ENCODE results near the gene NANOS3.

NANOS3 gene

GRCh38 chr19:13859361-13859880, 17.5 kb upstream of the NANOS3 start:
- no peaks in the 10 kb centered on the region for H3K9me3 ChIP-seq (ENCODE audit: control insufficient read depth, insufficient read depth, low read length)
- H3K9ac ChIP-seq (ENCODE audit: low read depth, low read length): no peak overlapping the region
- peaks cover 7% of the 10 kb centered on the region for H3K4me1 ChIP-seq (ENCODE audit: control insufficient read depth, insufficient read depth, low read length)
- H3K27me3 ChIP-seq (ENCODE audit: control insufficient read depth, insufficient read depth, low read length): peaks cover 14% of the 10 kb centered on the region
- no peak overlapping the region for H3K27ac ChIP-seq (ENCODE audit: low read depth, low read length)
- no peak overlapping the region for H3K4me3 ChIP-seq (ENCODE audit: low read depth, low read length)
- no peaks in the 10 kb centered on the region for H3K36me3 ChIP-seq (ENCODE audit: control insufficient read depth, insufficient read depth, low read length)

GRCh38 chr19:13860679-13861391, 16.1 kb upstream of the NANOS3 start:
- peaks cover 23% of the 10 kb centered on the region for H3K27me3 ChIP-seq (ENCODE audit: control insufficient read depth, insufficient read depth, low read length)
- H3K9me3 ChIP-seq (ENCODE audit: control insufficient read depth, insufficient read depth, low read length): no peaks in the 10 kb centered on the region
- no peaks in the 10 kb centered on the region for H3K36me3 ChIP-seq (ENCODE audit: control insufficient read depth, insufficient read depth, low read length)
- peaks cover 7% of the 10 kb centered on the region for H3K4me1 ChIP-seq (ENCODE audit: control insufficient read depth, insufficient read depth, low read length)
- H3K4me3 ChIP-seq (ENCODE audit: low read depth, low read length): no peak overlapping the region
- no peak overlapping the region for H3K27ac ChIP-seq (ENCODE audit: low read depth, low read length)
- no peak overlapping the region for H3K9ac ChIP-seq (ENCODE audit: low read depth, low read length)

- peaks cover 29% of the 10 kb centered on the region for H3K27me3 ChIP-seq (ENCODE audit: control insufficient read depth, insufficient read depth, low read length)
- no peak overlapping the region for H3K27ac ChIP-seq (ENCODE audit: low read depth, low read length)
- H3K9ac ChIP-seq (ENCODE audit: low read depth, low read length): 0 out of 2 replicates have a peak overlapping the region, but pooled peaks have one; percentile 4
- H3K9me3 ChIP-seq (ENCODE audit: control insufficient read depth, insufficient read depth, low read length): no peaks in the 10 kb centered on the region
- no peak overlapping the region for H3K4me3 ChIP-seq (ENCODE audit: low read depth, low read length)
- H3K36me3 ChIP-seq (ENCODE audit: control insufficient read depth, insufficient read depth, low read length): no peaks in the 10 kb centered on the region
- peaks cover 7% of the 10 kb centered on the region for H3K4me1 ChIP-seq (ENCODE audit: control insufficient read depth, insufficient read depth, low read length)
These were observed 15.6 kb upstream of the NANOS3 start for GRCh38 chr19:13861392-13861713.

- Histone ChIP-seq H3K36me3 (ENCODE audit: control insufficient read depth, insufficient read depth, low read length) (no peaks in the 10 kb centered on the region), H3K4me1 (ENCODE audit: control insufficient read depth, insufficient read depth, low read length) (peaks cover 7% of the 10 kb centered on the region), H3K27ac (ENCODE audit: low read depth, low read length) (peak overlapping the region; percentile 70), H3K4me3 (ENCODE audit: low read depth, low read length) (peak overlapping the region; percentile 59), H3K9ac (ENCODE audit: low read depth, low read length) (0 out of 2 replicates have a peak overlapping the region, but pooled peaks have one; percentile 21), H3K27me3 (ENCODE audit: control insufficient read depth, insufficient read depth, low read length) (peaks cover 34% of the 10 kb centered on the region), H3K9me3 (ENCODE audit: control insufficient read depth, insufficient read depth, low read length) (no peaks in the 10 kb centered on the region)
These were observed 15.0 kb upstream of the NANOS3 start for GRCh38 chr19:13861714-13862531.

DNA sequence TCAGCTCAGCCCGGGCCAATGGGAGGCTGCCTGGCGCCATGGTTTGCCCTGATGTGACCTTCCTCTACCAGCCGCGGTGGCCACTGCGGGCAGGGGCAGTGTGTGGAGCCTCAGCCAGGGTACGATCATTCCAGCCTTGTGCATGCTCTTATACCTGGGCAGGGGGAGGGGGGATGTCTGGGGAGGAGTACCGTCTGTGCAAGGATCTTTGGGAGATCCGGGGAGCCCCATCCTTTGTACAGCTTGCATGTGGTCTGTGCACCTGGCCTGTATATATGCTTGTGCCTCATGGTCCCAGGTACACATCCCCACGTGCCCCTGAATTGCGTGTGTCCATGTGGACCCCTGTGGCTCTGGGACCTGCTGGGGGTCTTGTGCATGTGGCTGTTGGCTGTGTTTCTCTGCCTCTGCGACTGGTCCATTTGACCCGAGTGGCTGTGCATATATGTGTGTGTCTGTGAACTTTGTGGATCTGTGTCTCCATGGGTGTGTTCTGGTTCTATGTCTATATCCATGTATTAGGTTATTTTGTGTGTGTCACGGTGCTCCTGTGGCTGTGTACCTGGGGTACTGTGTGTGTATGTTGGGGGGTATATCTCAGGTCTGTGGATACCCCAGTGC, 12.8 kb upstream of the NANOS3 start:
- Histone ChIP-seq H3K36me3 (ENCODE audit: control insufficient read depth, insufficient read depth, low read length) (no peaks in the 10 kb centered on the region), H3K4me1 (ENCODE audit: control insufficient read depth, insufficient read depth, low read length) (peaks cover 7% of the 10 kb centered on the region), H3K9ac (ENCODE audit: low read depth, low read length) (no peak overlapping the region), H3K27me3 (ENCODE audit: control insufficient read depth, insufficient read depth, low read length) (peaks cover 57% of the 10 kb centered on the region), H3K27ac (ENCODE audit: low read depth, low read length) (no peak overlapping the region), H3K4me3 (ENCODE audit: low read depth, low read length) (no peak overlapping the region), H3K9me3 (ENCODE audit: control insufficient read depth, insufficient read depth, low read length) (no peaks in the 10 kb centered on the region)

GRCh38 chr19:13864667-13865570, 12.0 kb upstream of the NANOS3 start:
- H3K36me3 ChIP-seq (ENCODE audit: control insufficient read depth, insufficient read depth, low read length): no peaks in the 10 kb centered on the region
- H3K27me3 ChIP-seq (ENCODE audit: control insufficient read depth, insufficient read depth, low read length): peaks cover 62% of the 10 kb centered on the region
- peaks cover 7% of the 10 kb centered on the region for H3K4me1 ChIP-seq (ENCODE audit: control insufficient read depth, insufficient read depth, low read length)
- H3K4me3 ChIP-seq (ENCODE audit: low read depth, low read length): peak overlapping the region; percentile 46; the same call in 1 of the 2 replicates
- H3K27ac ChIP-seq (ENCODE audit: low read depth, low read length): no peak overlapping the region
- no peaks in the 10 kb centered on the region for H3K9me3 ChIP-seq (ENCODE audit: control insufficient read depth, insufficient read depth, low read length)
- no peak overlapping the region for H3K9ac ChIP-seq (ENCODE audit: low read depth, low read length)

- H3K9me3 ChIP-seq (ENCODE audit: control insufficient read depth, insufficient read depth, low read length): no peaks in the 10 kb centered on the region
- peaks cover 7% of the 10 kb centered on the region for H3K4me1 ChIP-seq (ENCODE audit: control insufficient read depth, insufficient read depth, low read length)
- H3K27me3 ChIP-seq (ENCODE audit: control insufficient read depth, insufficient read depth, low read length): peaks cover 69% of the 10 kb centered on the region
- no peak overlapping the region for H3K27ac ChIP-seq (ENCODE audit: low read depth, low read length)
- H3K9ac ChIP-seq (ENCODE audit: low read depth, low read length): no peak overlapping the region
- H3K4me3 ChIP-seq (ENCODE audit: low read depth, low read length): peak overlapping the region; percentile 46; the same call in 1 of the 2 replicates
- H3K36me3 ChIP-seq (ENCODE audit: control insufficient read depth, insufficient read depth, low read length): no peaks in the 10 kb centered on the region
These were observed 11.1 kb upstream of the NANOS3 start for GRCh38 chr19:13865571-13866462.

- Histone ChIP-seq H3K4me1 (ENCODE audit: control insufficient read depth, insufficient read depth, low read length) (peaks cover 5% of the 10 kb centered on the region), H3K27me3 (ENCODE audit: control insufficient read depth, insufficient read depth, low read length) (peaks cover 76% of the 10 kb centered on the region), H3K4me3 (ENCODE audit: low read depth, low read length) (no peak overlapping the region), H3K36me3 (ENCODE audit: control insufficient read depth, insufficient read depth, low read length) (no peaks in the 10 kb centered on the region), H3K27ac (ENCODE audit: low read depth, low read length) (no peak overlapping the region), H3K9ac (ENCODE audit: low read depth, low read length) (no peak overlapping the region), H3K9me3 (ENCODE audit: control insufficient read depth, insufficient read depth, low read length) (no peaks in the 10 kb centered on the region)
These were observed 10.4 kb upstream of the NANOS3 start for GRCh38 chr19:13866463-13867046.

- no peak overlapping the region for H3K27ac ChIP-seq (ENCODE audit: low read depth, low read length)
- H3K4me3 ChIP-seq (ENCODE audit: low read depth, low read length): no peak overlapping the region
- H3K4me1 ChIP-seq (ENCODE audit: control insufficient read depth, insufficient read depth, low read length): no peaks in the 10 kb centered on the region
- H3K9ac ChIP-seq (ENCODE audit: low read depth, low read length): no peak overlapping the region
- H3K36me3 ChIP-seq (ENCODE audit: control insufficient read depth, insufficient read depth, low read length): no peaks in the 10 kb centered on the region
- H3K9me3 ChIP-seq (ENCODE audit: control insufficient read depth, insufficient read depth, low read length): no peaks in the 10 kb centered on the region
- H3K27me3 ChIP-seq (ENCODE audit: control insufficient read depth, insufficient read depth, low read length): peaks cover 87% of the 10 kb centered on the region
These were observed 8.3 kb upstream of the NANOS3 start for GRCh38 chr19:13868663-13869062.

Measured in HUES48 (cell line).